K562 (cell line): Measurements from ENCODE around the gene VGLL1. TPM values are rescaled to one million over a fixed set of nuclear protein-coding genes. Genes with fewer than 3 reads are reported as not detected.

Source experiments
- ATAC-seq: fragments of 200-7000 bp; cut with Tn5 transposase; 3 replicates; pipeline ENCODE4 v1.9.1; 2020; ENCODE audit warnings: moderate library complexity
- BruUV-seq: library from RNA; stranded (reverse); fragments of 400-500 nt; replicated peaks from 2 replicates; lab custom pipeline; 2021; lab: Mats Ljungman, UMichigan
- CTCF ChIA-PET: fragments of 300-600 bp; formaldehyde crosslinking; extraction: SDS; loops from one replicate; lab custom pipeline; 2021; ENCODE audit warnings: low intra/inter-chr PET ratio; lab: Yijun Ruan, JAX
- POLR2A ChIA-PET: fragments of 300-600, 350-650 bp; sonication (Branson Sonifier 250); formaldehyde crosslinking; extraction: SDS; loops from one replicate; lab custom pipeline; 2021; ENCODE audit warnings: antibody characterized with exemption, inconsistent platforms; lab: Yijun Ruan, JAX
- DNase-seq, 4 experiments: peaks; one replicate each; pipeline versions ENCODE4 v3.0.0 to v3.0.0-alpha.2; 2011 to 2018; ENCODE audit warnings: low spot score in 3 of 4, mixed read lengths in 3 of 4; ENCODE audit errors: extremely low read depth in 1 of 4
- FAIRE-seq: peaks from 2 replicates; lab custom pipeline; 2011; peaks lifted over from hg19 to GRCh38; lab: Jason Lieb, UNC
- H2AFZ ChIP-seq: 2 replicates; pipeline ENCODE4 v1.6.0; 2011; ENCODE audit warnings: low read depth, low read length, control low read depth, inconsistent platforms
- H3K27ac ChIP-seq: fragments of 200-600 bp; 3 replicates; pipeline ENCODE4 v1.8.0; 2011; ENCODE audit warnings: low read depth, mild to moderate bottlenecking, control low read depth, inconsistent platforms, low read length, moderate library complexity, mixed read lengths; ENCODE audit errors: extremely low read depth
- H3K27me3 ChIP-seq, 2 experiments: fragments of 300-600 bp in 1 of 2; 2 replicates in 1 of 2; 3 replicates in 1 of 2; pipeline versions ENCODE4 v1.6.0 to v1.8.0; 2011; ENCODE audit warnings: inconsistent platforms in 2 of 2, low read length in 2 of 2, mild to moderate bottlenecking in 1 of 2, mixed read lengths in 1 of 2, moderate library complexity in 1 of 2; ENCODE audit not compliant: control insufficient read depth in 2 of 2, insufficient read depth in 2 of 2
- H3K36me3 ChIP-seq: fragments of 300-600 bp; 3 replicates; pipeline ENCODE4 v1.8.0; 2011; ENCODE audit warnings: mild to moderate bottlenecking, low read length, inconsistent platforms; ENCODE audit not compliant: control insufficient read depth, insufficient read depth
- H3K4me1 ChIP-seq, 2 experiments: fragments of 200-600 bp in 1 of 2; replicated peaks in 1 of 2; 2 replicates in 1 of 2; 3 replicates in 1 of 2; pipeline versions ENCODE4 v1.5.1 to v1.8.0; 2011; ENCODE audit warnings: inconsistent platforms in 2 of 2, low read length in 2 of 2, mild to moderate bottlenecking in 1 of 2, mixed read lengths in 1 of 2, moderate library complexity in 1 of 2; ENCODE audit not compliant: control insufficient read depth in 2 of 2, insufficient read depth in 2 of 2
- H3K4me2 ChIP-seq: 2 replicates; pipeline ENCODE4 v1.6.1; 2011; ENCODE audit warnings: low read length, control low read depth, inconsistent platforms, mixed read lengths; ENCODE audit not compliant: insufficient read depth
- H3K4me3 ChIP-seq: fragments of 200-600 bp; sonication (generic), shearing (Covaris generic); 2 replicates; pipeline ENCODE4 v1.5.1; 2016; ENCODE audit warnings: control low read depth, inconsistent platforms
- H3K79me2 ChIP-seq: fragments of 200-600 bp; 3 replicates; pipeline ENCODE4 v1.8.0; 2011; ENCODE audit warnings: low read length, inconsistent platforms; ENCODE audit not compliant: control insufficient read depth, insufficient read depth
- H3K9ac ChIP-seq, 2 experiments: 2 replicates each; pipeline versions ENCODE4 v1.6.0 to v1.6.1; 2011; ENCODE audit warnings: low read depth in 2 of 2, low read length in 2 of 2, control low read depth in 1 of 2, inconsistent platforms in 1 of 2, mild to moderate bottlenecking in 1 of 2, mixed read lengths in 1 of 2; ENCODE audit not compliant: insufficient read depth in 1 of 2
- H3K9me1 ChIP-seq: one replicate; pipeline ENCODE4 v1.6.0; 2011; ENCODE audit warnings: inconsistent platforms, mild to moderate bottlenecking, low read length, moderate library complexity; ENCODE audit not compliant: control insufficient read depth, insufficient read depth
- H3K9me3 ChIP-seq: replicated peaks from 2 replicates; pipeline ENCODE4 v1.5.1; 2011; ENCODE audit warnings: low read depth, low read length, inconsistent platforms; ENCODE audit not compliant: control insufficient read depth, insufficient read depth
- H4K20me1 ChIP-seq: replicated peaks from 2 replicates; pipeline ENCODE4 v1.6.1; 2011; ENCODE audit warnings: low read length, inconsistent platforms, mixed read lengths; ENCODE audit not compliant: control insufficient read depth, insufficient read depth
- DACH1 ChIP-seq: fragments of 450-650 bp; IDR thresholded peaks from 2 replicates; pipeline ENCODE4 v1.6.1; 2018; ENCODE audit not compliant: partially characterized antibody
- MCM5 ChIP-seq: fragments of 450-650 bp; IDR thresholded peaks from 2 replicates; pipeline ENCODE4 v1.6.1; 2016; ENCODE audit warnings: low read depth
- ZNF699 ChIP-seq: fragments of 250-450 bp; sonication (Bioruptor Pico); IDR thresholded peaks from 2 replicates; pipeline ENCODE4 v1.8.0; 2021; ENCODE audit warnings: mild to moderate bottlenecking, moderate library complexity; ENCODE audit not compliant: insufficient replicate concordance
- WGBS: fragments of 100-300 bp; shearing (Covaris generic); methylation state at CpG from one replicate; pipeline ENCODE4 v1.1.6; 2016; ENCODE audit warnings: low coverage, mixed read lengths; ENCODE audit not compliant: insufficient coverage; ENCODE audit errors: missing lambda C conversion rate; 5-methylcytosine and 5-hydroxymethylcytosine counted together
- in situ Hi-C: fragments of 300-500 bp; cut with MboI; formaldehyde crosslinking; loops from 4 replicates; pipeline ENCODE4 v1.15.0; 2018; ENCODE audit warnings: inconsistent platforms, mixed read lengths
- intact Hi-C: fragments of 100-400 bp; cut with micrococcal nuclease; formaldehyde crosslinking; loops from 2 replicates; pipeline ENCODE4 v1.14.2; 2022
- microRNA counts: library from miRNA; unstranded; fragments of <30 nt; microRNA quantifications from one replicate; lab custom pipeline; 2016
- microRNA-seq: library from miRNA; unstranded; fragments of <30 nt; microRNA quantifications from one replicate; pipeline ENCODE4, GENCODE V29; 2018; ENCODE audit warnings: borderline microRNAs expressed
- polyA plus RNA-seq, 8 experiments: library from polyadenylated mRNA; depleted of rRNA in 4 of 8; stranded (reverse) in 5 of 8; unstranded in 3 of 8; fragments of >200 nt; fragmentation: Nextera tagmentation in 2 of 8; fragmentation: Illumina TruSeq in 1 of 8; extraction: Ambion mirVana in 2 of 8; extraction: Trizol in 1 of 8; gene quantifications; 2 replicates each; pipeline versions ENCODE4 v1.2.1 to v1.2.3, GENCODE V29; 2011 to 2014; ENCODE audit warnings: inconsistent platforms in 1 of 8, missing spikeins in 1 of 8
- small RNA-seq: library from RNA; depleted of rRNA; stranded (forward); fragments of <200 nt; gene quantifications from one replicate; pipeline ENCODE3, GENCODE V24; 2014
- total RNA-seq, 7 experiments: library from RNA; depleted of rRNA in 6 of 7; stranded (reverse); fragments of >200 nt in 6 of 7; fragmentation: Illumina TruSeq in 2 of 7; extraction: Trizol in 2 of 7; gene quantifications; 2 replicates each; pipeline versions ENCODE4 v1.2.1 to v1.2.3, GENCODE V29; 2011 to 2021; ENCODE audit warnings: low replicate concordance in 1 of 7
- TF ChIP-seq, protein P1 (sequence below): sonication (generic); formaldehyde crosslinking; IDR thresholded peaks from 2 replicates; pipeline ENCODE4 v1.8.0; 2022; ENCODE audit warnings: missing genetic modification reagents, mild to moderate bottlenecking, moderate library complexity, borderline replicate concordance
- TF ChIP-seq, protein P2 (sequence below): fragments of 450-650 bp; IDR thresholded peaks from 2 replicates; pipeline ENCODE4 v1.6.1; 2016; ENCODE audit warnings: low read depth, mild to moderate bottlenecking, moderate library complexity

Gene VGLL1
- total and polyA plus RNA-seq, 9 of the 15 experiments (the other 6 are each of a cell fraction or from before 2014, with no cell fraction given) = not detected

DNA sequence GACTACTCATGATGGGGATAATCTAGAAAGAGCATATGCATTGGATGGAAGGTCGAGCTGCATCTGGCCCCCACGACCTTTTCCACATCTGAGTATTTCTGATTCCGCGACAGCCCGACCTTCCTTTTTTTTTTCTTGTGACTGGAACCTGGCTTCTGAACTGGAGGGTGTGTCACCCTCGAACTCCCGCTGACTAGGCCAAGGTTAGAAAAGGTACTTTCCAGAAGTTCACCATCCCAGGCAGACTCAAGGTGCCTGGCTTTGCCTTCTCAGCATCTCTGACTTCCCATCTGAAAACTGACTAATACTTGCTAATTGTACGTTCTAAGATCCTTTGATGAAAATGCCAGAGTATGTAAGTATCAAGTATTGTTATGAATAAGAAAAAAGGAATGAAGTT is 66.6 kb downstream of the VGLL1 start:
- H3K9me1 ChIP-seq = no peaks in the 10 kb centered on the region
- H3K27ac ChIP-seq = no peak overlapping the region
- H3K79me2 ChIP-seq = no peaks in the 10 kb centered on the region
- ChIA-PET CTCF (no interaction called here), POLR2A (no interaction called here)
- FAIRE-seq = no peak
- in situ Hi-C loops (no loop called here), intact Hi-C loops (no loop called here)
- no TSS peak for BruUV-seq
- H3K4me2 ChIP-seq = no peak overlapping the region
- no peaks in the 10 kb centered on the region for H4K20me1 ChIP-seq
- 0% methylated on average over 8 of the region's 8 CpGs for WGBS
- no peaks in the 10 kb centered on the region; a peak in 1 of 5 replicates for H3K27me3 ChIP-seq
- no peak for ATAC-seq
- H3K4me3 ChIP-seq = no peak overlapping the region
- no peaks in the 10 kb centered on the region for H3K4me1 ChIP-seq
- no peak overlapping the region for H2AFZ ChIP-seq
- H3K9ac ChIP-seq = no peak overlapping the region
- H3K36me3 ChIP-seq = no peaks in the 10 kb centered on the region
- DNase-seq = no peak
- H3K9me3 ChIP-seq = no peaks in the 10 kb centered on the region
- TF ChIP-seq ZNF699 (CRISPR knock-in tag) (no peak), MCM5 (no peak)
- TF ChIP-seq, protein P1, sequence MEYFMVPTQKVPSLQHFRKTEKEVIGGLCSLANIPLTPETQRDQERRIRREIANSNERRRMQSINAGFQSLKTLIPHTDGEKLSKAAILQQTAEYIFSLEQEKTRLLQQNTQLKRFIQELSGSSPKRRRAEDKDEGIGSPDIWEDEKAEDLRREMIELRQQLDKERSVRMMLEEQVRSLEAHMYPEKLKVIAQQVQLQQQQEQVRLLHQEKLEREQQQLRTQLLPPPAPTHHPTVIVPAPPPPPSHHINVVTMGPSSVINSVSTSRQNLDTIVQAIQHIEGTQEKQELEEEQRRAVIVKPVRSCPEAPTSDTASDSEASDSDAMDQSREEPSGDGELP (CRISPR knock-in tag) = no peak

DNA sequence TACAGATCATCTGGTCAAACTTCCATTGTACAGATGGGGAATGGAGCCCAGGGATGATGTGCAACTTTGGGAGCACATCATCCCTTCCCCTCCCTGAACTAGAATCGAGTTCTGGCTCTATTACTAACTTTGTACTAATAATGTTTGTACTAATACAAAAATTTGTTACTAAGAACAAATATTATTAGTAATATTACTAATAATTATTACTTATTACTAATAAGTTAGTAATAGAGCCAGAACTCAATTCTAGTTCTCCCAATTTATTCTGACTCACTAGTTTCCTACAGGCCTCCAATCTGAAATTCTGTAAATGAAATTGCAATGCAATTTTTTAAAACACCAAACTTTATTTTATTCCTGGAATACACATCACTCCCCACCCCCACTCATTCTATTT is 68.0 kb downstream of the VGLL1 start:
- in situ Hi-C loops = no loop called here
- Histone ChIP-seq H3K9ac (no peak overlapping the region), H2AFZ (no peak overlapping the region), H3K9me1 (no peaks in the 10 kb centered on the region), H4K20me1 (no peaks in the 10 kb centered on the region), H3K9me3 (no peaks in the 10 kb centered on the region), H3K36me3 (no peaks in the 10 kb centered on the region), H3K4me1 (no peaks in the 10 kb centered on the region), H3K4me2 (no peak overlapping the region), H3K79me2 (no peaks in the 10 kb centered on the region), H3K4me3 (no peak overlapping the region), H3K27ac (no peak overlapping the region), H3K27me3 (no peaks in the 10 kb centered on the region; a peak in 1 of 5 replicates)
- POLR2A ChIA-PET = no interaction called here
- ATAC-seq (no peak), DNase-seq (no peak), FAIRE-seq (no peak)
- intact Hi-C loops = loop anchor here (10.0 kb wide), 1 partner anchor 455 kb away; no protein-coding TSS in a partner anchor
- CTCF ChIA-PET = no interaction called here
- TF ChIP-seq DACH1 = peak; percentile 92
- TF ChIP-seq, protein P2, sequence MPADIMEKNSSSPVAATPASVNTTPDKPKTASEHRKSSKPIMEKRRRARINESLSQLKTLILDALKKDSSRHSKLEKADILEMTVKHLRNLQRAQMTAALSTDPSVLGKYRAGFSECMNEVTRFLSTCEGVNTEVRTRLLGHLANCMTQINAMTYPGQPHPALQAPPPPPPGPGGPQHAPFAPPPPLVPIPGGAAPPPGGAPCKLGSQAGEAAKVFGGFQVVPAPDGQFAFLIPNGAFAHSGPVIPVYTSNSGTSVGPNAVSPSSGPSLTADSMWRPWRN = no peak
- no TSS peak for BruUV-seq
- 0% methylated on average over 1 of the region's 1 CpG for WGBS

MicroRNA genes within 50 kb of the gene (microRNA counts, 767-probe panel; counts per million panel counts)
- not detected for microRNA hsa-miR-934 (lab: Ali Mortazavi, UCI)

Small RNA genes lying within 50 kb of the gene (microRNA-seq; reads per million reads assigned to microRNA genes)
- not detected for gene MIR934

Small RNA genes lying within 50 kb of the gene (small RNA-seq; reads per million reads assigned to genes)
- gene MIR934 (not detected), gene RF00019 (not detected), gene RNU6-320P (not detected)

Other genes with a start within 250 kb of the VGLL1 start
- not detected in 2 replicates for gene ADGRG4, start 231.3 kb upstream of the VGLL1 start, total RNA-seq (2014; rRNA removed)
- gene ADGRG4, start 231.3 kb upstream of the VGLL1 start, total RNA-seq (2014; rRNA removed; fragmentation: Illumina TruSeq; extraction: Trizol) = not detected in 2 replicates
- not detected in 2 replicates for gene ADGRG4, start 231.3 kb upstream of the VGLL1 start, total RNA-seq (2015; rRNA removed; fragmentation: Illumina TruSeq; extraction: Trizol)
- not detected in 2 replicates for gene ADGRG4, start 231.3 kb upstream of the VGLL1 start, total RNA-seq (2021)
- gene ADGRG4, start 231.3 kb upstream of the VGLL1 start, polyA plus RNA-seq (2011; rRNA removed) = not detected in 2 replicates
- gene ADGRG4, start 231.3 kb upstream of the VGLL1 start, polyA plus RNA-seq (2014; fragmentation: Illumina TruSeq; extraction: Trizol) = not detected in 2 replicates
- gene ADGRG4, start 231.3 kb upstream of the VGLL1 start, polyA plus RNA-seq (2014; fragmentation: Nextera tagmentation; extraction: Ambion mirVana) = not detected
- not detected in 2 replicates for gene ADGRG4, start 231.3 kb upstream of the VGLL1 start, polyA plus RNA-seq (2014; rRNA removed)
- gene BRS3, start 44.3 kb upstream of the VGLL1 start, total RNA-seq (2014; rRNA removed) = not detected in 2 replicates
- not detected in 2 replicates for gene BRS3, start 44.3 kb upstream of the VGLL1 start, total RNA-seq (2014; rRNA removed; fragmentation: Illumina TruSeq; extraction: Trizol)
- not detected in 2 replicates for gene BRS3, start 44.3 kb upstream of the VGLL1 start, total RNA-seq (2015; rRNA removed; fragmentation: Illumina TruSeq; extraction: Trizol)
- not detected in 2 replicates for gene BRS3, start 44.3 kb upstream of the VGLL1 start, total RNA-seq (2021)
- not detected in 2 replicates for gene BRS3, start 44.3 kb upstream of the VGLL1 start, polyA plus RNA-seq (2011; rRNA removed)
- gene BRS3, start 44.3 kb upstream of the VGLL1 start, polyA plus RNA-seq (2014; fragmentation: Illumina TruSeq; extraction: Trizol) = not detected in 2 replicates
- gene BRS3, start 44.3 kb upstream of the VGLL1 start, polyA plus RNA-seq (2014; fragmentation: Nextera tagmentation; extraction: Ambion mirVana) = not detected
- gene BRS3, start 44.3 kb upstream of the VGLL1 start, polyA plus RNA-seq (2014; rRNA removed) = not detected in 2 replicates
- 81.3 and 82.5 TPM in 2 replicates for gene HTATSF1, start 34.6 kb upstream of the VGLL1 start, total RNA-seq (2014; rRNA removed)
- 77.9 and 85.9 TPM in 2 replicates for gene HTATSF1, start 34.6 kb upstream of the VGLL1 start, total RNA-seq (2014; rRNA removed; fragmentation: Illumina TruSeq; extraction: Trizol)
- 82.4 and 87.7 TPM in 2 replicates for gene HTATSF1, start 34.6 kb upstream of the VGLL1 start, total RNA-seq (2015; rRNA removed; fragmentation: Illumina TruSeq; extraction: Trizol)
- gene HTATSF1, start 34.6 kb upstream of the VGLL1 start, total RNA-seq (2021) = 37.0 and 42.2 TPM in 2 replicates
- 1.4 and 2.6 TPM in 2 replicates for gene HTATSF1, start 34.6 kb upstream of the VGLL1 start, polyA plus RNA-seq (2011; rRNA removed)
- 67.5 and 79.2 TPM in 2 replicates for gene HTATSF1, start 34.6 kb upstream of the VGLL1 start, polyA plus RNA-seq (2014; fragmentation: Illumina TruSeq; extraction: Trizol)
- gene HTATSF1, start 34.6 kb upstream of the VGLL1 start, polyA plus RNA-seq (2014; fragmentation: Nextera tagmentation; extraction: Ambion mirVana) = 10 to 100 TPM; 17.7 to 29.0 TPM
- gene HTATSF1, start 34.6 kb upstream of the VGLL1 start, polyA plus RNA-seq (2014; rRNA removed) = 25.9 and 32.5 TPM in 2 replicates
- gene CD40LG, start 115.9 kb downstream of the VGLL1 start, total RNA-seq (2014; rRNA removed) = not detected in 2 replicates
- not detected in 2 replicates for gene CD40LG, start 115.9 kb downstream of the VGLL1 start, total RNA-seq (2014; rRNA removed; fragmentation: Illumina TruSeq; extraction: Trizol)
- not detected in 2 replicates for gene CD40LG, start 115.9 kb downstream of the VGLL1 start, total RNA-seq (2015; rRNA removed; fragmentation: Illumina TruSeq; extraction: Trizol)
- gene CD40LG, start 115.9 kb downstream of the VGLL1 start, total RNA-seq (2021) = 0.11 TPM in 1 of 2 replicates, not detected in the other
- not detected in 2 replicates for gene CD40LG, start 115.9 kb downstream of the VGLL1 start, polyA plus RNA-seq (2011; rRNA removed)
- not detected in 2 replicates for gene CD40LG, start 115.9 kb downstream of the VGLL1 start, polyA plus RNA-seq (2014; fragmentation: Illumina TruSeq; extraction: Trizol)
- not detected for gene CD40LG, start 115.9 kb downstream of the VGLL1 start, polyA plus RNA-seq (2014; fragmentation: Nextera tagmentation; extraction: Ambion mirVana)
- not detected in 2 replicates for gene CD40LG, start 115.9 kb downstream of the VGLL1 start, polyA plus RNA-seq (2014; rRNA removed)
- 7.4 and 9.5 TPM in 2 replicates for gene ARHGEF6, start 248.7 kb downstream of the VGLL1 start, total RNA-seq (2014; rRNA removed)
- 14.3 and 15.9 TPM in 2 replicates for gene ARHGEF6, start 248.7 kb downstream of the VGLL1 start, total RNA-seq (2014; rRNA removed; fragmentation: Illumina TruSeq; extraction: Trizol)
- gene ARHGEF6, start 248.7 kb downstream of the VGLL1 start, total RNA-seq (2015; rRNA removed; fragmentation: Illumina TruSeq; extraction: Trizol) = 20.7 and 22.1 TPM in 2 replicates
- gene ARHGEF6, start 248.7 kb downstream of the VGLL1 start, total RNA-seq (2021) = 10.4 and 10.9 TPM in 2 replicates
- gene ARHGEF6, start 248.7 kb downstream of the VGLL1 start, polyA plus RNA-seq (2011; rRNA removed) = 15.1 and 15.3 TPM in 2 replicates
- 15.2 and 18.0 TPM in 2 replicates for gene ARHGEF6, start 248.7 kb downstream of the VGLL1 start, polyA plus RNA-seq (2014; fragmentation: Illumina TruSeq; extraction: Trizol)
- gene ARHGEF6, start 248.7 kb downstream of the VGLL1 start, polyA plus RNA-seq (2014; fragmentation: Nextera tagmentation; extraction: Ambion mirVana) = 1 to 10 TPM; 2.9 to 5.0 TPM
- gene ARHGEF6, start 248.7 kb downstream of the VGLL1 start, polyA plus RNA-seq (2014; rRNA removed) = 13.3 and 14.1 TPM in 2 replicates